GM19328 (cell line): Measurements from ENCODE around the gene PRDM2.

Source experiments
- ATAC-seq: cut with Tn5 transposase; IDR thresholded peaks from one replicate; pipeline ENCODE4 v1.9.1; 2021; ENCODE audit warnings: mild to moderate bottlenecking, moderate library complexity; ENCODE audit not compliant: unreplicated experiment

PRDM2 gene

DNA sequence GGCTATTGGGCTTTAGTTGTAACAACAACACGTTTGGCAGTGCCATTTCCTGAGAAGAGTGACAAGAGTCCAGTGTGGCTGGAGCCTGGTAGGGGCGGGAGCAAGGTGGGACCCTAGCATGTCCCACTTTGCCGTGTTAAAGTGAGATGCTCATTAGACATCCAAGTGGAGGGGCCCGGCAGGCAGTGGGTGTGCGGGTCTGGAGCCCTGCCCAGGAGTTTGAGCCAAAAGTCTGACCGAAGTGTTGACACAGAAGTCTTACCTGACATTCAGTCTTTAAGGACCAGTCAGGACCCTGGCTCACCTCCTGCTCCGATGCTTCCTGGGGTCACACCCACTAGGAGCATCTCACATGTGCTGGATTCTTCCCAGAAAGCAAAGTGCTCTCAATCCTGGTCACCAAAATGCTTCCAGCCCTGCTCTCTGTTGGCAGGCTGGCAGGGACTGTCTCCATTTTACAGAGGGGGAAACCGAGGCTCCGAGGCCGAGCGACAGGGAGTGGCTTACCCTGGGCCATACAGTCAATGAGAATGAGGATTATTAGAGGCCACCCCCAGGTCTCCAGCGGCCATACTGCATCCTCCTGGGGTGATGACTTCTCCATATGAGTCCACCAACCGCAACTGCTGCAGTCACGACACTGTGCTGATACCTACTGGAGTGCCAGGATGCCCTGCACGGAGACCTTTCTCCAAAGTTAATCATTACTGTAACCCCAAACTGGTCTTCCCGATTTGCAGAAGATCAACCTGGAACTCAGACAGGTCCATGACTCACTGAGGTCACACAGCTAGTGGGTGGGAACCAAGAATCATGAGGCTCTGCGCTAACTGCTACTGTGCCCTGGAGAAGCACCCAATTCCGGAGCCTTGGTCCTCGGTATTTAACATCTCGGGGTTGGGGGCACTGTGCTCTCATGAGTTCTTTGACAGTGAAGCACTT, 112.7 kb downstream of the PRDM2 start:
- no peak for ATAC-seq

DNA sequence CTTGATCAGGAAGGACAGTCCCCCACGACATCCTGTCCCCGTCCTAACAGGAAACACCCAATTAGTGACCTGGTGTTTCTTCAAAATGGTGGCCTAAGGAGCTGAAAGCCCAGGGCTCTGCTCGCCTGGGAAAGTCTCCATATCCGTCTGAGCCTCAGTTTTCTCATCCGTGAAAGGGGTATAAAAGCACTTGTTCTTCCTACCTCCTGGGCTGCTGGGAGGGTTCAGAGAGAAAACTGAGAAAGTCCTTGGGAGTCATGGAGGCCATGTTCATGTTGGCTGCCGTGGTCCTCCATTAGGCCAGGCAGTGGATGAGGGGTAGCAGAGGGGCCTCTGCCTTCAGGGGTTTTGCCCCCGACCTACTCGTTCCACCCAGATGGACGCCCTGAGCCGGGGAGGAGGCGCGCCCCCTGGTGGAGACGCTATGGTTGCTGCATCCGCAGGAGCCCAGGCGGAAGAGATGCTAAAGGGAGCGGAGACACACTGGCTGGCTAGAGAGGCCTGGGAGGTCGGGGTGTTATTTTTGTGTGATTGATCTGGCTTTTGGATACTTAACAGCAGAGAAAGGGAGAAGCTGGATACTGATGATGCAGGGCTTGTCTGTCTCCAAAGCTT, 113.5 kb downstream of the PRDM2 start:
- ATAC-seq = no peak

DNA sequence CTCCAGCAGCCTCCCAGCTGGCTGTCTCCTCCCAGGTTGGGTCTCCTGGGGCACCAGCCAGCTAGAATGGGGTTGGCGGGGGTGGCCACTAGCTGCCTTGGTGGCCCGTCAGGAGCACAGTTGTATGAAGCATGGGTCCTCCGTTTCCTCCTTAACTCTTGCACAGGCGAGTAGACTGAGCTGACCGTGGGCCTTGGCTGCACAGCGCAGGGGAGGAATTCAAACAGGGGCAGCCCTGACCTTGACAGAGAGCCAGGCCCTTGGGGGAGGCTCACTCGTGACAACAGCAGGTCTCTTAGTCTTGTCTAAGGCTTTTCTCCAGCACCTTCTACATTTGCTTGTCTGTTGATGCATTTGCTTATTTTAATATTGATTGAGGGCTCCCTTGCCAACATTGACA, 114.1 kb downstream of the PRDM2 start:
- ATAC-seq = no peak

DNA sequence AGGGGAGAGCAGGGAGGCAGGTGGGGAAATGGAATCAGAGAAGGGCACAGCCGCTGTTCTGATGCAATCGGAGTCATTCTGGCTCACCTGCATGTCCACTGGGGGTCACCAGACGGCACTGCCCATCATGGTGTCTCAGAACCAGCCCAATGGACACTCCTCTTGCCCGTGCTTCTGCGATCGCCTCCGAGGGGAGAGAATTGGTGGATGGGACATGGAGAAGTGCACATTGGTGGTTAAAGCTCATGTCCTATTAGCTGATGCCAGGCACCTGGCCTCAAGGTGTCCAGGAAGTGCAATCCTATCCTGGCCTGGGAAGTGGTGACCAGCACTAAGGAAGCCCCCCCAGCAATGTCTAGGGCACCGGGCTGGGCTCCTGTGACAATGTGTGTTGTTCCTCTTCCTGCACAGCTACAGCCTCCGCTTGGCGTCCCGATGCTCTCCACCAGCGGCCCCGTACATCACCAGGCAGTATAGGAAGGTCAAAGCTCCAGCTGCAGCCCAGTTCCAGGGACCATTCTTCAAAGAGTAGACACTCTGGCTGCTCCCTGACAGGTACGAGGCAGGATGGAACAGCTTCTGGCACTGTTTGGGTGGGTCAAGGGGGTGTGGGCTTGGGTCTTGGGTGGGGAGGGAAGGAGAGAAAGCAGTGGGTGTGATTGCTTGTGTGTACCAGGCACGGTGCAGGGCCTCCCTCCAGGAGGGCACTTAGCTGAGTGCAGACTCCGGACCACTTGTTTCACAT, 116.2 kb downstream of the PRDM2 start:
- no peak for ATAC-seq

DNA sequence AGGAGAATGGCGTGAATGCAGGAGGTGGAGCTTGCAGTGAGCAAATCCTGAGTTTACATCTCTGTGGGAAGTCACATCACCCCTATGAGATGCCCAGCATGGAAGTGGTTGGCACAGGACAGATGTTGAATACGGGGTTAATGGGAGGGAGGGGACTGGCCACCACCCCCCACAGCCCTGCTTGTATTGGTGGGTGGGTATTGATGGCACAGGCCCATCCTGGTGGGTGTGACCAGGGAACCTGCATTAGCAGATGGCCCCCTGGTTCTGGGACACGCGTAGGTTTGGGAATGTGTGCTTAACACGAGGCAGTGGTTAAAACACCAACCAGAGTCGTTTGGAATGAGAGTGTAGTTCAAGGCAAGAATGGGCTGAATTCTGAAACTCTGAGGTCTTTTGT, 117.9 kb downstream of the PRDM2 start:
- ATAC-seq = no peak

DNA sequence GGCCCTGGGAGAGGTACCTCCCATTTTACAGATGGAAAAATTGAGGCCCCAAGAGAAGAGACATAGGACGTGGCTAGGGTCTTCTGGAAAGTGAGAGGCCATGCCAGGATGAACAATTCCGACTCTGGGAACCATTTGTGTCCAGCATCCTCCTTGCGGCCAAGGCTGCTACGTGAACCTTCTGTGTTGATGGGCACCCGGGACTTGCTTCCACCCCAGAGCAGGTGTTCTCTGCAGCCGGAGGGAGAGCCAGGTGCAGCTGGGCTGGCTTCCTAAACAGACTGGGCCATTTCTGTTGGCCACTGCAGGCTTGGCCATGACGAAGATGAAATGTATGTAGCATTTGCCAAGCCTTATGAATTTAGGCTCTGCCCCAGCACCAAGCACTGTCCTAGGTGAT, 118.9 kb downstream of the PRDM2 start:
- ATAC-seq = no peak

DNA sequence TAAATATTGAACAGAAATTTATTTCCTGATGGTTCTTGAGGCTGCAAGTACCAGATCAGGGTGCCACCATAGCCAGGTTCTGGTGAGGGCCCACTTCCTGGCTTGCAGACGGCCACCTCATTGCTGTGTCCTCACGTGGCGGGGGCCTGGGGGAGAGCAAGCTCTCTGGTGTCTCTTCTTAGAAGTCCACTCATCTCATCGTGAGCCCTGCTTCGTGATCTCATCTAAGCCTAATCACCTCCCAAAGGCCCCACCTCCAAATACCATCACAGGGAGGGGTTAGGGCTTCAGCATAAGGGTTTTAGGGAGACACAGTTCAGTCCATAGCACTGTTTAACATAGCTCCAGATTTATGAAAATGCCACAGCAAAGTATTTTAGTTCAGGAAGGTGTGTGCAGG, 119.7 kb downstream of the PRDM2 start:
- no peak for ATAC-seq

DNA sequence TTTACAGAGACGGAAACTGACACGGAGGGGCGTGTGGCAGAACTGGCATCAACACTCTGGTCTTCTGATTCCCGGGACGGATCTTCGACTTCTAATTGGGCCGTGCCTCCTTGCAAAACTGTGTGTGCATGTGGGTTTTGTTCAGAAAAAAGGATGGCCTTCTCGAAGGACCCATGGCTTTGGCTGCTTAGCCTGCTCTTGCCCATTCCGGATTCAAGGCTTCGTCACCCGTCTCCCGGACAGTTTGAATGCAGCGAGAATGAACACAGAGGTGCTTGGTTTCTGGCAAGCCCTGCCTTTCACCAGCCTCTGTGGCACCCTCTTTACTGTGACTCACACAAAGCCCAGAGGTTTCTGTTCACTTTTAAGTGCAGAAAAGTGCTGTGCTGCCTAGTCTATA, 120.1 kb downstream of the PRDM2 start:
- no peak for ATAC-seq

DNA sequence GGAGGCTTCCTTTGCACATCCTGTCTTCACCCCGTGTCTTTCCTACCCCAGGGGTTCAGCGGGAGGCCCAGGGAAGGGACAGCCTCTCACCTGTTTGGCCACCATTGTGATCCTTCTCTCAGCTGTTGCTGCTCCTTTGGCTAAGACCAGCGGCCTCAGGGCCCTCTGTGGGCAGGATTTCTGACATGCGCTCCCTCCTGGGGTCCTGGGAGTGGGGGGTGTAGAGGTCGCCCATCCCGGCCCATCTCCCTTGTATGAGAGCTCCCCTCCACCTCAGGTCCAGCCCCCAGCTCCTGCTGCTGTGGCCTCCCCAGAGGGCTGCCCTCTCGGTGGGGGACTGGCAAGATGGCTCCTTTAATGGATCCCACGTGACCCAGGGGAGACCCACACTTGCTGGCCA, 120.5 kb downstream of the PRDM2 start:
- ATAC-seq = no peak

DNA sequence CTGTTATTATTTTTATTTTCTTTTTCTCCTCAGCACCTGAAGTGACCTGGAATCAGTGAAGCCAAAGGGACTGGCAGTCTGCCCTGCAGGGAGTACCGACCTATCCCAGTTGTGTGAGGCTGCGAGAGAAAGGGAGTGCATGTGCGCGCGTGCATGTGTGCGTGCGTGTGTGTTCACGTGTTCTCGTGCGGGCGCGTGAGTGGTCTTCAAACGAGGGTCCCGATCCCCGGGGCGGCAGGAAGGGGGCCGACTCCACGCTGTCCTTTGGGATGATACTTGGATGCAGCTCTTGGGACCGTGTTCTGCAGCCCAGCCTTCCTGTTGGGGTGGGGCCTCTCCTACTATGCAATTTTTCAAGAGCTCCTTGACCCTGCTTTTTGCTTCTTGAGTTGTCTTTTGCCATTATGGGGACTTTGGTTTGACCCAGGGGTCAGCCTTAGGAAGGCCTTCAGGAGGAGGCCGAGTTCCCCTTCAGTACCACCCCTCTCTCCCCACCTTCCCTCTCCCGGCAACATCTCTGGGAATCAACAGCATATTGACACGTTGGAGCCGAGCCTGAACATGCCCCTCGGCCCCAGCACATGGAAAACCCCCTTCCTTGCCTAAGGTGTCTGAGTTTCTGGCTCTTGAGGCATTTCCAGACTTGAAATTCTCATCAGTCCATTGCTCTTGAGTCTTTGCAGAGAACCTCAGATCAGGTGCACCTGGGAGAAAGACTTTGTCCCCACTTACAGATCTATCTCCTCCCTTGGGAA, 123.3 kb downstream of the PRDM2 start:
- no peak for ATAC-seq

DNA sequence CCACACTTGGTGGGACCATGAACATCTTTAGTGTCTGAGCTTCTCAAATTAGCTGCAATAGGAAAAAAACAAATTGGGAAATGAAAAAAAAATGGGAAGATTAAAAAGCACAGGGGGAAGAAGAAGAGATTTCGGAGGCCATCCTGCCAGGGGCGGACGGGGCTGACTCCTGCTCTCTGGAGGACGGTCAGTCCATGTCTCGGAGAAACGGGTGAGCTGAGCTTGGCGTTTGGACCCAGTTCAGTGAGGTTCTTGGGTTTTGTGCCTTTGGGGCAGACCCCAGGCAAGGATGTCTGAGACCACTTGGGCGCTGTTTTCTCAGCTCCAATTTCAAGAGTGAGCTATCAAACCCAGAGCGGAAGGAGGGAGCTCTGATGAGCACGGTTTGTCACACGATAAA, 123.9 kb downstream of the PRDM2 start:
- ATAC-seq = no peak

DNA sequence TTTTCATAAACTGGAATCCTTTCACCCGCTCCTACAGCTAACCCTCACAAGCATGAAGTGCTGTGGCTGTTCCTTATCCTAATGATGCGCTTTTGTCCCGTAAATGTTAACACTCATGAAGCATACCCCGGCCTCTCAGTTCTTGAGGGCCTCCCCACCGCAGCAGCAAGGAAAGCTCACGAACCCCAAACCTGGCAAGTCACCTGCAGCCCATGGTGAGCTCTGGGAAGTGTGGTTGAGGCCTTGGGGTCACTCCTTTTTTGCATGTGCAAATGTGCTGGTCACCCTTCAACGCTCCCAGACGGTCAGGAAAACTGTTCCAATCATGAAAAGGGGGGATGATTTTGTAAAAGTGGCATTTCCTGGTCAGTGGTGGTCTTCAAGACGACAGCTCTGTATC, 124.6 kb downstream of the PRDM2 start:
- ATAC-seq = no peak

DNA sequence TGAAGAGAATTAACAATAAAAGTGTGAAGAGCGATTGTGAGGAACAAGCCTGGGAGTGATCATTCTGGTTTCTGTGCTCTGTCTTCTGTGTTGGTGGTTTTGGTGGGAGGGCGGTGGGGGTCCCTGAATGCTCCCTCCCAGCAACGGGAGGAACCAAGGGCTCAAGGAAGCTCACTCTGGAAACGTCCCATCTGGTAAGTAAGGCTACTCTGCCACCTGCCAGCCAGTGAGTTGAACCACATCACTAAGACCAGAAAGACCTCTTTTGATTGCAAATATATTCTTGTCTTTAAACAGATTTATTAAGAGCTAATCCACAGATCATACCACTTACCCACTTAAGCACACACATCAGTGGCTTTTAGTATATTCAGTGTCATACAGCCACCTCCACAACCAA, 125.0 kb downstream of the PRDM2 start:
- no peak for ATAC-seq

DNA sequence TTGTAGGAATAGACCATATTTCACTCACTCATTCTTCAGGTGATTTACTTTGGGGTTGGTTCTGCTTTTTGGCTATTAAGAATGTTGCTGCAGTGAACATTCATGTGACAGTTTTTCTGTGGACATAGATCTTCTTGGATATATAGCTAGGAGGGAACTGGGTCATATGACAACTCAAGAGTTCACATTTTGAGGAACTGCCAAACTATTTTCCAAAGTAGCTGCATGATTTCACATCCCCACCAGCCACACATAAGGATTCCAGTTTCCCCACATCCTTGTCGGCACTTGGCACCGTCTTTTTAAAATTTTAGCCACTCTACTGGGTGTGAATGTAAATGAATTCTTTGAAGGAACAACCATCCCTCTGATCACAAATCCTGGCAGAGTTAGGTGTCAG, 126.0 kb downstream of the PRDM2 start:
- ATAC-seq = no peak

DNA sequence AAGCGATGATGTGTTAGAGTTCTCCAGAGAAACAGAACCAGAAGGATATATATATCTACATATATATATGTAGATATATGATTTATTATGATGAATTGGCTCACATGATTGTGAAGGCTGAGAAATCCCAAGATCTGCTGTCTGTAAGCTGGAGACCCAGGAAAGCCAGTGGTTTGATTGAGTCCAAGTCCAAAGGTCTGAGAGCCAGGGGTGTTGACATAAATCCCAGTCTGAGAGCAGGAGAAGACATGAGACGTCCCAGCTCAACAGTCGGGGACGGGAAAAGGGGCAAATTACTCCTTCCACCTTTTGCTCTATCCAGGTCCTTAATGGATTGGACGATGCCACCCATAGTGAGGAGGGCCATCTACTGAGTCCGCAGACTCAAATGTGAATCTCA, 126.6 kb downstream of the PRDM2 start:
- no peak for ATAC-seq

DNA sequence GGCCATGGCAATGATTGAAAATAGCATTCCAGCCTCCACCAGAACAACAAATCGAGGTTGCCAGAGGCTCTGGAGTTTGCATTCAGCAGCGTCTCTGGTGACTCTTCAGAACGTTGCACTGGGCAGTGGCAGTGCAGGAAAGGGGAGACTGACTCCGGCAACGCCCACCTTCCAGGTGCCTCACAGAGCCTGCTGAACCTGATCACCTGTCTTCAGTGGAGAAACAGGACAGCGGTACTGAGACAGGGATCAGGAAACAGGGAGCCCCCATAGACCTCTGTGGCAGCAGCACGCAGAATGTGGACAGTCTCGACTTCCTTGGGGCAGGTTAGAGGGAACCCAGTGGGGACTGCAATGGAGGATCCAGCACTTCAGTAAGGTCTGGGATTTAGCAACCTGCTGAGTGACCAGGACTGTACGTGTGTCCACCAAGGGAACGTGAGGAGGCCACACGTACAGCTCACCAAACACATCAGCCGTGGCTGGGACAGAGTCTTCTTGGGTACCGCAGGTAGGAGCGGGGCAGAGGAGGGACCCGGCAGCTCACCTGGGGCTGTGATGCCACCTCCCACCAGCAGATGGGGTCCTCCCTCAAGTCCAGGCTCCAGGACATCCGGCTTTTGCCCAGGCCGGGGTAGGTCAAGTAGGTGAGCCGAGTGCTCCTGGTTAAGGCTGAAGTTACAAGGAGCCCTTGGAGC, 128.6 kb downstream of the PRDM2 start:
- ATAC-seq = no peak

DNA sequence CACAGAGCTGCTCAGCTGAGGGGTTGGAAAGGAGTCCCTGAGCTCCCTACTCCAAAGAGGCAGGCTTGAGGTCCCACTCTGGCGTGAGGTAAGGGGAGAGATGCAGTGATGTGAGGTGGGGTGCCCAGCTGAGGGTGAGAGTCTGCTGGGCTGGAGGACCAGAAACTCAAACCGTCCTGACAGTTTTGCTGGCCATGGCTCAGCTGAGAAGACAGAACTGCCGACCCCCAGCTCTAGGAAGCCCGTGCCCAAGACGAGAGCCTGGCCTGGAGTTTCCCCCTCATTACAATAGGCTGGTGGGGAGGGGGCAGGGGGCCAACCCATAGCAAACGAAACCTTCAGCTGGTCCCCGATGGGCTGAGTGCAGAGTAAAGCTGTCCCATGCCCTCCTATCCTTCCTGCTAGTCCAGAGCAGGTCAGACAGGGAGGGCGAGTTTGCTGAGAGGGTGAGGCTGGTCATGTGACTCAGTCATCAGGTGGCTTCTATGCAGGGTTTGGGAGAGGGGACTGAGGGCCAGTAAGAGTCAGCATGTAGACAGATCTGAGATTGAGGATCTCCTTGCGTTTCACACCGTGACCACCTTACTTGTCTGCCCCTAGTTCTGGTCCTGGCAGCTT, 129.3 kb downstream of the PRDM2 start:
- ATAC-seq = no peak

DNA sequence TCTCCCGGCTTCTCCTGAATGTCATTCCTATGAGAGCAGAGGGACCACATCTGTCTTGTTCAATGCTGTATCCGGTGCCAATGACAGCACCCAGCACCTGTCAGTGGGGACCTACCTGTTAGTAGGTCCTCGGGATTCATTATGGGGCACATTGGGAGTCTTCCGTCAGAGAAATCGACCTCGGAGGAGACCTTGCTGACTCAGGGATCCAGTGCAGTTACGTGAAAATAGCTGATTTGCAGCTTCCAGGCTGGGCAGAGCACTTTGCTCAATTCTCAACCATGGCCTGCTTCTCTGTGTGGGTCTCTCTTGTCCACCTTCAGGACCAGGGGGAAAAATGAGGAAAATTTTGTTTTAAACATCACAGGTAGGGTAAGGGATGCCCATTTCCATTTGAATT, 130.2 kb downstream of the PRDM2 start:
- no peak for ATAC-seq

DNA sequence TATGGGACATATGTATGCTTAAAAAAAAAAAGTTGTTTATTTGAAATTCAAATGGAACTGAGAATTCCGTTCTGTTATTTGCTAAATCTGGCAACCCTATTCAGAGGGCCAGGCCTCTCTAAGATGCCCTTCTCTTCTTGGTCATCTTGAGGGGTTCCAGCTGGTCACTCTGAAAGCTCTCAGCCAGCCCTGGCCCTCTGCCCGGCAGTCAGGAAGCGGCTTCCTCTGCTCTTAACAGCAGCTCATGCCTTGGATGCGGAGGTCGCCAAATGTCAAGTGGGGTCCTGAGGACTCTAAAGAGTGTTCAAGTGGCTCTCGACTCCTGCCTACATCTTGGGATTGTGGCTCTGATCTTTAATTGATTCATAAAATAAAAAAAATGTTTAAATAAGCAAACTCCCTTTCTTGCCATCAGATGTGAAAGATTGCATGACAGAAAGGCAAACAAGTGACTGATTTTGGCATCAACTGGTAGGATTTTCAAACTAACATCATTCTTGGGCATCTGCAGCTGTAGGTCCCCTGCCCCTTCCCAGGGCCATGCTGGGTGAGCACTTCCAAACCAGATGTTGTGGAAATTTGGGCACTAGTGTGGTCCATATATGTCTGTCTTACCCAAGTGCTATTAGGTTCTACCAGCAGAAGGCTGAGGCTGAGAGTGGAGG, 130.8 kb downstream of the PRDM2 start:
- no peak for ATAC-seq

DNA sequence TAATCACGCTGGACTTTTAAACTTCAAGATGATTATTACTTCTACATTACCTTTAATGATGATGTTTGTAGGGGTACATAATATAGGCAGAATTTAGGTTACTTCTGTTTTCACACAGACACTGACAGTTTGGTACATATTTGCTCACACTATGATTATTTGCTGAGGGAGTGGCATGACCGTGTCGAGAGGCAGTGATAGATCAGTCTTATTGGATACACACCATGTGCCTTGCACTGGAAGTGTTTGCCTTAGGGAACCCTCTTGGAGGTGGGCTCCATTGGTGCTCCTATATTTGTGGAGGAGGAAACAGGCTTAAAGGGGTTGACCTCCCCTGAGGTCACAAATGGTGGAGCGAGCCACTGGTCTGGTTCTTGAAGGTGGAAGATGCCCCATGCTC, 132.1 kb downstream of the PRDM2 start:
- ATAC-seq = no peak
